ENCODE data around the gene CDCA7.
"Not testable (repeated sequence)": the region's sequence is repeated elsewhere in the genome, so short reads cannot be mapped to it uniquely, and the experiment has no call there.

The CDCA7 gene

GRCh38 chr2:173404841-173405750 is 50.4 kb downstream of the CDCA7 start:
- DNase-seq (ENCODE audit: low read depth): no peak

DNA sequence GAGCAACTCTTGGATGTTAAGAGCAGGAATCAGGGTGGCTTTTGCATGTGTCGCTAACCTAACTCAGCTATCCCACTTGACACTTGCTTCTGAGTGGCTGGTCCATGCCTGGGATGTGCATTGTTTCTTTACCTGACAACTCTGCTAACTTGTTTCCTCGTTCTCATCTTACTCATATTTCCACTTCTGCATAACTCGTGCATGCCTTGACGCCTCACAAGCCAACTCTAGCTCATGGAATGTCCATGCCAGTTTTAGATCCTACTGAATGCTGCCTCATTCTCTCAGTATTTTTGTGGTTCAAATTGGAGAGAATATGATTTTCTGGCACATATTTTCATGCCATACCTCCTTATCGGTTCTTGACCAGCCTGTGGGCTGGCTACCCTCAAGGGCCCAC is 52.5 kb downstream of the CDCA7 start:
- no peak for DNase-seq (ENCODE audit: low read depth)

DNA sequence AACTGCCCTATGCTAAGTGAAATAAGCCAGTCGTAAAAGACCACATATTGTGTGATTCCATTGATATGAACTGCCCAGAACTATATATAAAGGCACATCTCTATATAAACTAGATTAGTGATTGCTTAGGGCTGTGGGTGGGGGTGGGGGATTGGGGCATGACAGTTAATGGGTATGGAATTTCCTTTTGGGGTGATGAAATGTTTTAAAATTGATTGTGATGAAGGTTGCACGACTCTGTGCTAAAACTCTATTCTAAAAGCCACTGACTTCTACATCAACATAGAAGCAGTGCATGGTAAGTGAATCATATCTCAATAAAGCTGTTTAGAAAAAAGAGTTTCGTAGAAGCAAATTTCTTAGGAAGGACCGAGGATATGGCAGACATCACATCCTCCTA is 53.0 kb downstream of the CDCA7 start:
- DNase-seq (ENCODE audit: low read depth): no peak

- DNase-seq (ENCODE audit: low read depth): no peak
Observed at GRCh38 chr2:173410579-173410978, 55.9 kb downstream of the CDCA7 start.

GRCh38 chr2:173412628-173413027 is 58.0 kb downstream of the CDCA7 start:
- DNase-seq (ENCODE audit: low read depth): no peak

DNA sequence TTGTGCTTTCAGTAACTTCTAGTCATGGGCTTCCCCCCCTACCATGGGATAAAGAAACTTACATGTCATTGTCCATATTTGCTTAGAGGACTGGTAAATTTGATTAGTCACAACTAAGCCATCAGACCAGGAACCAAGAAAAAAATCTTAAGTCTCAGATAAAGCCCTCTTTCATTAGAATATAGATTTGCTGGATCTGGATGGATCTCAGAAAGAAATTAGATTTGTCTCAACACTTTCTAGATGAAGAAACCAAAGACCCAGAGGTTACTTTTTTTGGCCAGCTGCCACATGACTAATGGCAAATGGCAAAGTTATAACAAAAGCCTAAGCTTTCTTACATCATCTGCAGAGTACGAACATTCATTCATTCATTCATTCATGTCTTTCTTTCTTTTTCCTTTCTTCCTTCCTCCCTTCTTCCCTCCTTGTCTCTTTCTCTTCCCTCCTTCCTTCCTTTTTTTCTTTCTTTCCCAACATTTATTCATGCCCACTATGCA is 60.2 kb downstream of the CDCA7 start:
- DNase-seq (ENCODE audit: low read depth): no peak

DNA sequence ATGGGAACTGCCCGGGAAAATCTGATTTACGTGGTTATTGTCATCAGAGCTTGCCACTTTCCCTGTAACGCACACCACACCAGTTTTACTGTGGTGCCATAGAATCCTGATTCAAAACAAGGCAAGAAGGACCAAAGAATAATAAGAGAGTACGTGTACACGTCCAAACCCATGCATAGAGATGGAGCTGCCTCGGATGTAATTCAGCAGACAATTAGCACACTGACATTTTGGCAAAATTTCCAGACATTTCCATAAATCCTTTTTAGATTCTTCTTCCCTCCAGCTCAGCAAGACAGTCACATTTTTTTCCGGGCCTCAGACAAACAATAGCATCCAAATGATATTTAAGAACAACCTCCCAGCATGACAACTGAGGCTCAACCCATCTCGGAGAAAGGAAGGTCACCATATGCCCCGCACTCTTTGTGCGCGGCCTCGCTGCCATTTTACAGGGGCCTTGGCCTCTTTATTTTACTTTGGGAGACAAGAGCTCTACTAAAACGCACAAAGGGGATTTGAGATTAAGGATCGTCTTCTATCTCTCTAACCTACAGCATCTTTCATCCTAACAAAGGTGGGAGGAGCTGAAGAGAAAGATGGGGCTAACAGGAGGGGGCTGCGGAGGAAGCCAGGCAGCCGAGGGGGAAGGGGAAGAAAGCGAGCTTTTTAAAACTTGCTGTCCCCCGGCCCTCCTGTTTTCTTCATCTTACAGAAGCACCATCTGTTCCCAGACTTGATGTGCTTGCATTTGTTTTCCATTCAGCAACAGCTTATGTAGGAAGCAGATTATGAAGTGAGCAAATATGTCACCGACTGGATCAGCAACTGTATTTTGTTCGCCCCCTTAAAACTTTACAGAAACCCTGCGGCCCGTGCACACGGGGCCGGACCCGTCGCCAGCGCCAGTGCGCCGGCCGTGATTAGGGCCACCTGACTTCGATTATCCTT is 61.0 kb downstream of the CDCA7 start:
- no peak for DNase-seq (ENCODE audit: low read depth)

- not testable (repeated sequence) for DNase-seq (ENCODE audit: low read depth)
Observed at GRCh38 chr2:173416415-173417152, 61.9 kb downstream of the CDCA7 start.

DNA sequence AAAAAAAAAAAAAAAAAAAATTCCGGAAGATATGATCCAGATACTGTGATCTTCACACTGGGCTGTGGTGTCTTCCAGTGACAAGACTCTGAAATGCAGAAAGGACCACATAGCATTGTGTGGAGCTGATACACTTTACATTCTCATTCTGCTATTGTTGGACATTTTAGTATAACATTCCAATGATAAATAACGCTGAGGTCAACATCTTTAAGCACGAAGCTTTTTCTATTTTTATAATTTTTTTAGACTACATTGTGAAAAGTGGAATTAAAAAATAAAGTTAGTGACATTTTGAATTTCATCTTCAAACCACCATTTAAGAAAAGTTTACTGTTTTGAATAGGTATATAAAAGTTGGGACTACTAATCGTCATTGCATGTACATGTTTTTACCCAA is 62.7 kb downstream of the CDCA7 start:
- no peak for DNase-seq (ENCODE audit: low read depth)

DNA sequence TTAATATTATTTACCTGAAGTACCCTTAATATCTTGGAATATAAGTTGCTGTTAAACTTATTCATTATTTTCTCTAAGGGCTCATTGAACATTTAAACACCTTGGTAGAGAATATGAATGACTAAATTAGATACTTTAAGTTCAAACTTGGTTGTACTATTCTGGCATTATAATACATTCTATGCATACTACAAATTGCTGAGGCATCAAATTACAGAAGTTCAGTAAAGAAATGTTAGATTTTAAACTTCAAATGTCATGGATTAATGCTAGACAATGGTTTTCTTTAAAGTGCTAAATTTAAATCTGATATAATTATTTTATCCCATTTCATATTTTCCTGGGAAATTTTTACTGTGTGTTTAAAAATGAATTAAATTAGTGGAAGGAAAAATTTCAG is 63.1 kb downstream of the CDCA7 start:
- DNase-seq (ENCODE audit: low read depth): no peak

All from stimulated activated CD8-positive, alpha-beta memory T cell treated with anti-CD3 and anti-CD28 coated beads, Interleukin-7, amount 100 ng/mL, for 24 hours (primary cell).